ENCODE measurements around the gene NANOS2. TPM values are rescaled to one million over a fixed set of nuclear protein-coding genes. Genes with fewer than 3 reads are reported as not detected.
A peak's percentile ranks its signal among the peaks of the same experiment; 100 is the strongest.

The NANOS2 gene
- total and polyA plus RNA-seq, 2 of the 13 experiments (the other 11 are each of a cell fraction or from before 2014, with no cell fraction given) = not detected

GRCh38 chr19:45927565-45928261 lies 13.1 kb upstream of the NANOS2 start (continued):
- no peak for TF ChIP-seq ELF4 (CRISPR knock-in tag; IDR thresholded peaks at IDR 0.05; ENCODE audit: borderline replicate concordance)
- TF ChIP-seq ARID2 (CRISPR knock-in tag; IDR thresholded peaks at IDR 0.05; ENCODE audit: borderline replicate concordance) = peak; percentile 57; the same call in 1 of the 2 replicates
- TF ChIP-seq ZNF839 (CRISPR knock-in tag; IDR thresholded peaks at IDR 0.05; ENCODE audit: borderline replicate concordance) = no peak
- no peak for TF ChIP-seq DNMT3B (CRISPR knock-in tag; conservative IDR thresholded peaks at IDR 0.05)
- TF ChIP-seq KAT2B (IDR thresholded peaks at IDR 0.05; ENCODE audit: borderline replicate concordance, low read depth, low read length) = no peak
- no peak for TF ChIP-seq DBP (CRISPR knock-in tag; IDR thresholded peaks at IDR 0.05; ENCODE audit: not compliant biosample characterization)
- no peak for TF ChIP-seq ETS1 (CRISPR knock-in tag; IDR thresholded peaks at IDR 0.05)
- TF ChIP-seq ZSCAN25 (CRISPR knock-in tag; IDR thresholded peaks at IDR 0.05) = no peak
- TF ChIP-seq GZF1 (CRISPR knock-in tag; IDR thresholded peaks at IDR 0.05) = no peak
- TF ChIP-seq ZBTB10 (CRISPR knock-in tag; IDR thresholded peaks at IDR 0.05; ENCODE audit: borderline replicate concordance) = no peak
- no peak for TF ChIP-seq THAP7 (CRISPR knock-in tag; IDR thresholded peaks at IDR 0.05)
- no peak for TF ChIP-seq ZNF577 (CRISPR knock-in tag; IDR thresholded peaks at IDR 0.05; ENCODE audit: borderline replicate concordance, low read depth)
- no peak for TF ChIP-seq ZNF629 (CRISPR knock-in tag; conservative IDR thresholded peaks at IDR 0.05)
- no peak for TF ChIP-seq ZNF205 (CRISPR knock-in tag; IDR thresholded peaks at IDR 0.05)
- no peak for TF ChIP-seq ZFP36 (IDR thresholded peaks at IDR 0.05; ENCODE audit: borderline replicate concordance, low read depth, low read length, partially characterized antibody)
- no peak for TF ChIP-seq GRHL1 (CRISPR knock-in tag; conservative IDR thresholded peaks at IDR 0.05)
- TF ChIP-seq GPN1 (CRISPR knock-in tag; IDR thresholded peaks at IDR 0.05; ENCODE audit: borderline replicate concordance) = no peak
- TF ChIP-seq ZMYM3 (CRISPR knock-in tag; IDR thresholded peaks at IDR 0.05) = no peak
- no peak for TF ChIP-seq ZNF720 (CRISPR knock-in tag; IDR thresholded peaks at IDR 0.05)
- TF ChIP-seq ZNF878 (CRISPR knock-in tag; IDR thresholded peaks at IDR 0.05) = no peak
- TF ChIP-seq ZNF354B (CRISPR knock-in tag; IDR thresholded peaks at IDR 0.05) = no peak
- no peak for TF ChIP-seq GFI1 (CRISPR knock-in tag; IDR thresholded peaks at IDR 0.05; ENCODE audit: borderline replicate concordance)
- peak; percentile 93 for TF ChIP-seq ZFP36L1 (CRISPR knock-in tag; IDR thresholded peaks at IDR 0.05)

Data from HepG2 (cell line).